MCF 10A (cell line): ENCODE measurements around the gene CBLC. TPM values are rescaled to one million over a fixed set of nuclear protein-coding genes. Genes with fewer than 3 reads are reported as not detected.

Source experiments
- BruUV-seq: library from RNA; stranded (reverse); fragments of 400-500 nt; replicated peaks from 2 replicates; lab custom pipeline; 2021; lab: Mats Ljungman, UMichigan
- CTCF ChIA-PET: fragments of 300-600 bp; sonication (Branson Sonifier 250); formaldehyde crosslinking; extraction: SDS; loops from one replicate; lab custom pipeline; 2021; ENCODE audit warnings: antibody characterized with exemption, inconsistent platforms; lab: Yijun Ruan, JAX
- POLR2A ChIA-PET: fragments of 300-600, 350-650 bp; sonication (Branson Sonifier 250); formaldehyde crosslinking; extraction: SDS; loops from one replicate; lab custom pipeline; 2020; ENCODE audit warnings: antibody characterized with exemption, inconsistent platforms; lab: Yijun Ruan, JAX
- DNase-seq: peaks from one replicate; pipeline ENCODE4 v3.0.0-alpha.2; 2018; ENCODE audit not compliant: unreplicated experiment
- H3K27ac Mint-ChIP-seq: one replicate; pipeline ENCODE4 v1.8.0; 2022; ENCODE audit warnings: mild to moderate bottlenecking, low read depth, mixed read lengths; ENCODE audit not compliant: unreplicated experiment
- H3K27me3 Mint-ChIP-seq: one replicate; pipeline ENCODE4 v1.8.0; 2022; ENCODE audit warnings: mixed read lengths; ENCODE audit not compliant: insufficient read depth, unreplicated experiment
- H3K36me3 Mint-ChIP-seq: one replicate; pipeline ENCODE4 v1.8.0; 2022; ENCODE audit warnings: mild to moderate bottlenecking, moderate library complexity, mixed read lengths; ENCODE audit not compliant: insufficient read depth, unreplicated experiment
- H3K4me1 Mint-ChIP-seq: one replicate; pipeline ENCODE4 v1.8.0; 2022; ENCODE audit warnings: mixed read lengths; ENCODE audit not compliant: insufficient read depth, unreplicated experiment
- H3K4me3 Mint-ChIP-seq: one replicate; pipeline ENCODE4 v1.8.0; 2022; ENCODE audit warnings: mild to moderate bottlenecking, moderate library complexity, mixed read lengths; ENCODE audit not compliant: unreplicated experiment
- H3K9me3 Mint-ChIP-seq: one replicate; pipeline ENCODE4 v1.8.0; 2022; ENCODE audit warnings: mixed read lengths; ENCODE audit not compliant: unreplicated experiment
- CTCF ChIP-seq: fragments of 200-600 bp; IDR thresholded peaks from one replicate; pipeline ENCODE4 v1.8.0; 2022; ENCODE audit warnings: antibody characterized with exemption, mild to moderate bottlenecking; ENCODE audit not compliant: unreplicated experiment
- intact Hi-C: fragments of 100-400 bp; cut with micrococcal nuclease; formaldehyde crosslinking; loops from 2 replicates; pipeline ENCODE4 v1.14.1; 2022
- total RNA-seq: library from RNA; stranded (reverse); gene quantifications from 2 replicates; pipeline ENCODE4 v1.2.3, GENCODE V29; 2022

CBLC gene
- total RNA-seq, 1 experiment from 2014 or later = 14.6 TPM

- Mint-ChIP-seq H3K4me3 (no peak overlapping the region), H3K27ac (no peak overlapping the region), H3K4me1 (peaks cover 14% of the 10 kb centered on the region), H3K36me3 (peaks cover 78% of the 10 kb centered on the region), H3K9me3 (no peaks in the 10 kb centered on the region), H3K27me3 (no peaks in the 10 kb centered on the region)
- no peak for TF ChIP-seq CTCF
- no TSS peak for BruUV-seq
- intact Hi-C loops = no loop called here
- no peak for DNase-seq
- CTCF ChIA-PET = interaction anchor here (0.6 to 2.2 kb wide), 5 partner anchors 25 to 302 kb away, joined by 3 to 17 read pairs (median 5); no protein-coding TSS in a partner anchor
- POLR2A ChIA-PET = interaction anchor here (0.8 kb wide), 1 partner anchor 16 kb away, joined by 7 read pairs; no protein-coding TSS in a partner anchor
Observed at GRCh38 chr19:44757735-44758505, 19.8 kb upstream of the CBLC start.

GRCh38 chr19:44758596-44758995 is 19.1 kb upstream of the CBLC start:
- peaks cover 8% of the 10 kb centered on the region for H3K4me1 Mint-ChIP-seq
- intact Hi-C loops = no loop called here
- TF ChIP-seq CTCF = no peak
- H3K36me3 Mint-ChIP-seq = peaks cover 73% of the 10 kb centered on the region
- ChIA-PET POLR2A (no interaction called here), CTCF (interaction anchor here (0.7 to 2.2 kb wide), 3 partner anchors 25 to 36 kb away, joined by 3 to 17 read pairs (median 3); no protein-coding TSS in a partner anchor)
- H3K9me3 Mint-ChIP-seq = no peaks in the 10 kb centered on the region
- no TSS peak for BruUV-seq
- no peak overlapping the region for H3K27ac Mint-ChIP-seq
- no peak for DNase-seq
- H3K4me3 Mint-ChIP-seq = no peak overlapping the region
- H3K27me3 Mint-ChIP-seq = no peaks in the 10 kb centered on the region

GRCh38 chr19:44759083-44759804 is 18.4 kb upstream of the CBLC start:
- Mint-ChIP-seq H3K4me1 (peaks cover 8% of the 10 kb centered on the region), H3K27me3 (no peaks in the 10 kb centered on the region), H3K27ac (no peak overlapping the region), H3K9me3 (no peaks in the 10 kb centered on the region), H3K36me3 (peaks cover 66% of the 10 kb centered on the region), H3K4me3 (no peak overlapping the region)
- POLR2A ChIA-PET = no interaction called here
- TF ChIP-seq CTCF = no peak
- CTCF ChIA-PET = interaction anchor here (0.7 to 2.2 kb wide), 3 partner anchors 24 to 36 kb away, joined by 3 to 17 read pairs (median 3); no protein-coding TSS in a partner anchor
- TSS peak; percentile 37 for BruUV-seq
- intact Hi-C loops = no loop called here
- DNase-seq = no peak

GRCh38 chr19:44762038-44762437 is 15.7 kb upstream of the CBLC start:
- Mint-ChIP-seq H3K36me3 (peaks cover 41% of the 10 kb centered on the region), H3K4me1 (peaks cover 6% of the 10 kb centered on the region), H3K9me3 (no peaks in the 10 kb centered on the region), H3K27me3 (no peaks in the 10 kb centered on the region), H3K4me3 (no peak overlapping the region), H3K27ac (no peak overlapping the region)
- no TSS peak for BruUV-seq
- ChIA-PET CTCF (interaction anchor here (0.6 kb wide), 1 partner anchor 11 kb away, joined by 3 read pairs; no protein-coding TSS in a partner anchor), POLR2A (interaction anchor here (0.9 kb wide), 1 partner anchor 40 kb away, joined by 3 read pairs; no protein-coding TSS in a partner anchor)
- no peak for DNase-seq
- TF ChIP-seq CTCF = no peak
- intact Hi-C loops = no loop called here
